DMS153 treated with DMSO at 0.1 percent for 48 hours (cell line): ENCODE data around the gene PALLD.
A peak's percentile ranks its signal among the peaks of the same experiment; 100 is the strongest.
"Not testable (repeated sequence)": the region's sequence is repeated elsewhere in the genome, so short reads cannot be mapped to it uniquely, and the experiment has no call there.

Experiments
- DNase-seq: peaks from one replicate; lab custom pipeline; 2025; ENCODE audit not compliant: unreplicated experiment; lab: John Stamatoyannopoulos, UW

PALLD gene

DNA sequence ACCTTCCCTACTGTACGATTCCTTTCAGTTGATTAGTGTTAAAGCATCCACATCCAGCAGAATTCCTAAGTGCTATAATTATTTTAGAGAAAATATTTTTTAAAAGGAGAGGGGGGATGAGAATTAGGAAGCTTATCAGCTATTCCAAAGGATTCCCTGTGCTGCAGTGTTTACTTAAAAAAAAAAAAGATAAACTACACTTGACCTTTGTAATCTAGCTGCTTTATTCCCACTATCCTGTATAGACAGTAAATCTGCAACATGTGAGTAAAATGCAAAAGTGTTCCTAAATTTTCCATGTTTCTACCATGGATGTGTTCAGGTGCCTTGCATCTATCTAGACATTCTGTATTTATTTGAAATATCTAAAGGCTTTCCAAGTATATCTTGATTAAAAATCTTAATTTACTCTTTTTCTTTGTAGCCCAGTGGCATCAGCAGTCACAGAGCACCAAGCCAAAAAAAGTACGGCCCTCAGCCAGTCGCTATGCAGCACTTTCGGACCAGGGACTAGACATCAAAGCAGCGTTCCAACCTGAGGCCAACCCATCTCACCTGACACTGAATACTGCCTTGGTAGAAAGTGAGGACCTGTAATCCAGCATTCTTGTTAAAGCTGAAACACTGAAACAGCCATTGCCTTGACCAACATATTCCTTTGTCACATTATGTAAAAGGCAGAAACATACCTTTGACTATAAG, 429.1 kb downstream of the PALLD start:
- no peak for DNase-seq

DNA sequence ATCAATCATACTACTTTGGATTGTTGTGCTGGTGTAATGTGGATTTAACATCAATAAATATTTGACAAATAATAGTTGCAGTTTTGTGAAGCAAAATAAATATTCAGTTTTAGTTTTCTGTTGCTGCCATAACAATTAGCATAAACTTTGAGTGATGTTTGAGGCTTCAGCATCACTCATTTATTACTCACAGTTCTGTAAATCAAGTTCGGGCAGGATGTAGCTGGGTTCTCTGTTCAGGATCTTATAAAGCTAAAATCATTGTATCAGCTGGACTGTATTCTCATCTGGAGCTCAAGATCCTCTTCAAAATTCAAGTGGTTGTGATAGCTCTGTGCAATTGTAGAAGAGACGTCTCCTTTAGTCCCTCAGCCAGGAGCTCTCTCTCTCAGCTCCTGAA, 431.5 kb downstream of the PALLD start:
- DNase-seq, result no peak

DNA sequence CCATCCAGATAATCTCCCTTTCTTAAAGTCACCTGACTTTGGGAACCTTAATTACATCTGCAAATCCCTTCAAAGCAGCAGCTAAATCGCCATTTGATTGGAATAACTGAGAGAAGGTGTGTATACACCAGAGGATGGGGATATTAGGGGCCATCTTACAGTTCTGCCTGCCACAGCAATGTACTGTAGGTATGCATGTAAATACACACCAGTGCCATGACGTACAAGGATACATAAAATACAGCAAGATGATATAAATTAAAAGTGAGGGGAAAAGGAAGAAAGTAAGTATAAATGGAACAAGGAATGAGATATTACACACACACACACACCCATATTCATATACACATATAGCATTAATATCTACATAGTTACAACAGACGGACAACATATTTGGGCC, 432.0 kb downstream of the PALLD start:
- DNase-seq, result no peak

DNA sequence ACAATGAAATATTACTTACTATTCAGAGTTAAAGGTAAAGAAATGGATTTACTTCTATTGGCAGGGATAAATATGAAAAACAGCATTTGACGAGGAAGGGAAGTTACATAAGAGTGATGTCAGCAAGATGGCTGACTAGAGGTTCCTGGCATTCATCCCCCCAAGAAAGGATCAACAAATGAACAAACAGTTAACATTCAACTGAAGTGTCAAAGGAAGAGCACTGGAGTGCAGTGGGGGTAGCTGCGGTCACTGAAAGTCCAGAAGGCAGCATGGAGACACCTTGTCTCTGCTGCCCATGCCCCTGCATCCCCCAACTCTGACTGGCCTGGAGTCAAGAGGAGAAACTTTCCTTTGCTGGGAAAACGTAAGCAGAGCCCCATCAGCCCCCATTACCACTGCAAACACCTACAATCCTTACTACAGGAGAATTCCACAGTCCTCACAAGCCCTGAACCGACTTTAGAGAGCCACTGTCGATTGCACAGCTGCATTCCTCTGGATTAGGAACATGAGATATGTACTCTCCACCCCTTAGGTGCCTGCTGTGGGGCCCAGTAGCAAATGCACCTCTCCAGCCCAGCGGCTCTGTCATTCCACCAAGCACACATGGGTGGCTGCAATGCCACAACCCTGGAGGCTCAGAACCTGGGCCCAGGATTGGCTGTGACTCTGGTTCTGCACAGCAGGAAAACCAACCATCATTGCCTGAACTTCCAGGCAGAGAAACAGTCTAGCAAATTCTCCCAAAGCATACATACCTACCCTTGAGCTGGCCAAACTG, 433.8 kb downstream of the PALLD start:
- DNase-seq, result no peak

DNA sequence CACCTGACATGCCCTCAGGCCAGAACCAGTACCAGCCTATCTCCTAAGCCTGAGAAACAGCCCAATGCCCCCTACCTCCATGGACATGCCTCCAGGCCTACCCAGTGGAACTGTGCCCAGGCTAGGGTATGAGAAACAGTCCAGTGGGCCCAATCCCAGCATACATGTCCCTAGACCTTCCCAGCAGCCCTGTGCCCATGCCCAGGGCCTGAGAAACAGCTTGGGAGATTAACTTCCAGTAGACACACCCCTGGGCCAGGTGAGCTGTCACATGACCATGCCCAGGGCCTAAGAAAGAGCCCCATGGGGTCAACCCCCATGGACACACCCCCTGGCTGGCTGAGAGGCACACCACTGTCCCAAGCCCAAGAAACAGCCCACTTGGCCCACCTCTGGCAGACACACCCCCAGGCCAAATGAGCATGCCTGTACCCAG, 434.4 kb downstream of the PALLD start:
- DNase-seq, result no peak

DNA sequence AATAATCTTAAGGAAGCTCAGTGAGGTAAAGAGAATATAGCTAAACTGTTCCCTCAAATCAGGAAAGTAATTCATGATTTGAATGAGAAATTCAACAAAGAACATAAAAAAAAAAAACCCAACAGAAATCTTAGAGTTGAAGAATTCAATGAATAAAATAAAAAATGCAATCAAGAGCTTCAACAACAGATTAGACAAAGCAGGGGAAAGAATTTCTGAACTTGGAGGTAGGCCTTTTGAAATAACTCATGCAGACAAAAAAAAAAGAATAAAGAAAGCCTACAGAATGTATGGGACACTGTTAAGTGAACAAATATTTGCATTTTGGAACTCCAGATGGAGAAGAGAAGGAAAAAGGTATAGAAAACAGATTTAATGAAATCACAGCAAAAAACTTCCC, 435.3 kb downstream of the PALLD start:
- no peak for DNase-seq

DNA sequence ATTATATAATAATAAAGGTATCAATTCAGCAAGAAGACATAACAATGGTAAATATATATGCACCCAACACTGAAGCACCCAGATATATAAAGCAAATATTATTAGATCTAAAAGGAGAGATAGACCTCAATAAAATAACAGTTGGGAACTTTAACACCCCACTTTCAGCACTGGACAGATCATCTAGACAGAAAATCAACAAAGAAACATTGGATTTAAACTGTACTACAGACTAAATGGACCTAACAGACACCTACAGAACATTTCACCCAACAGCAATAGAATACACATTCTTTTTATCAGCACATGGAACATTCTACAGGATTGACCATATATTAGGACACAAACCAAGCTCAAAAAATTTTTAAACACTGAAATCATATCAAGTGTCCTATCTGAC, 436.6 kb downstream of the PALLD start:
- no peak for DNase-seq

DNA sequence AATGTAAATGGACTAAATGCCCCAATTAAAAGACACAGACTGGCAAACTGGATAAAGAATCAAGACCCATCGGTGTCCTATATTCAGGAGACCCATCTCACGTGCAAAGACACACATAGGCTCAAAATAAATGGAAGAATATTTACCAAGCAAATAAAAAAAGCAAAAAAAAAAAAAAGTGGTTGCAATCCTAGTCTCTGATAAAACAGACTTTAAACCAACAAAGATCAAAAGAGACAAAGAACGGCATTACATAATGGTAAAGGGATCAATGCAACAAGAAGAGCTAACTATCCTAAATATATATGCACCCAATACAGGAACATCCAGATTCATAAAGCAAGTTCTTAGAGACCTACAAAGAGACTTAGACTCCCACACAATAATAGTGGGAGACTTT, 440.6 kb downstream of the PALLD start:
- not testable (repeated sequence) for DNase-seq

DNA sequence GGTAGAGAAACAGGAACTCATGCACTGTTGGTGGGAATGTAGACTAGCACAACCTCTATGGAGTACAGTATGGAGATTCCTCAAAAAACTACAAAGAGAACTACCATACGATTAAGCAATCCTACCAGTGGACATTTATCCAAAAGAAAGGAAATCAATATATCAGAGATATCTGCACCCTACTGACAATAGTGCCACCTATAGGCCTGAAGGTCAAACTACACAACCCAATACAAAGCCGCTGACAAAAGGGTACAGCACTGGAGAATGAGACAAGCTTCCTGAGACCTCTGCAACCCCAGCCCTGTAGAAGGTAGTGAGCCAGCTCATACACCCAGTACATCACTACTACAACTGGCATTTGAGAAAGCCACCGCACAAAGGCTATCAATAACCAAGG, 446.1 kb downstream of the PALLD start:
- no peak for DNase-seq

DNA sequence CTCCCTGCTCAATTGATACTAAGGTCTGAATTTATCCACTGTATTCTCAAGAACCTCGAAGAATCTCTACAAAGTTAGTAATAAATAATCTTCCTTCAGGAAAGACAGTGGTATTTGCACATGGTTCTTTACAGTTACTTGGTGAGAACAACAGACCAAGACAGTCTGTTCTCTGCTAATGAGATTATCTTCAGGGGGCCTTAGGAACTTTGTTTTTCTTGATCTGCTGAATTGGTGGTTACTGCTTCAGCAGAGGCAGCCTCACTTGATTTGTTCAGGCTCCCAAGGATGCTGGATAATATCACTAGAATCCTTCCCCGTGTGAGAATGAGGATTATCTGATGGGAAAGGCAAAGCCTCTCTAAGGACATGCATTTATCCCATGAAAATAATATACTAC, 448.4 kb downstream of the PALLD start:
- no peak for DNase-seq

DNA sequence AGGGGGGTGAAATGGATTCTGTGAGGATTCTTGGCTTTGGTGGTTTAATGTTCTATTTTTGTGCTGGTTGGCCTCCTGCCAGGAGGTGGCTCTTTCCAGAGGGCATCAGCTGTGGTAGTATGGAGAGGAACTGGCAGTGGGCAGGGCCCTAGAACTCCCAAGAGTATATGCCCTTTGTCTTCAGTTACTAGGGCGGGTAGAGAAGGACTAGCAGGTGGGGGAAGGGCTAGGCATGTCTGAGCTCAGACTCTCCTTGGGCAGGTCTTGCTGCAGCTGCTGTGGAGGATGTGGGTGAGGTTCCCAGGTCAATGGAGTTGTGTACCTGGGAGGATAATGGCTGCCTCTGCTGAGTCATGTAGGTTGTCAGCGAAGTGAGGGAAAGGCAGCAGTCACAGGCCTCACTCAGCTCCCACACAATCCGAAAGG, 456.0 kb downstream of the PALLD start:
- DNase-seq, result peak; percentile 12

DNA sequence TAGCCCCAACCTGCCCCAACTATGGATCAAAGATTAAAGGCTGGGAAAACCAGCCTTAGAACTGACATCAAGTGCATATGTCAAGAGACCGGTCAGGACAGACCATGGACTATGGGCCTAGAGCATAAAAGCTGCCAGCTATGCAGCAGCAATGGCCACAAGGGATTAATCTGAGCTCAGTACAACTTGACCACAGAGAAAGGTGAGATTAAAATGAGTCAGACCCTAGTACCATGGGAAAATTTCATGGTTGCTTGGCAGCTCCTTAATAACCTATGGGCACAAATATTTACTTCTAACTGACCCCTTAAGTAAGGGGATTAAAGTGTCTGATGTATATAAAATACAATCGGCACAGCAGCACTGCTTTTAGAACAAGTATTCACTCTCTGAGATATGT, 458.8 kb downstream of the PALLD start:
- DNase-seq, result no peak

DNA sequence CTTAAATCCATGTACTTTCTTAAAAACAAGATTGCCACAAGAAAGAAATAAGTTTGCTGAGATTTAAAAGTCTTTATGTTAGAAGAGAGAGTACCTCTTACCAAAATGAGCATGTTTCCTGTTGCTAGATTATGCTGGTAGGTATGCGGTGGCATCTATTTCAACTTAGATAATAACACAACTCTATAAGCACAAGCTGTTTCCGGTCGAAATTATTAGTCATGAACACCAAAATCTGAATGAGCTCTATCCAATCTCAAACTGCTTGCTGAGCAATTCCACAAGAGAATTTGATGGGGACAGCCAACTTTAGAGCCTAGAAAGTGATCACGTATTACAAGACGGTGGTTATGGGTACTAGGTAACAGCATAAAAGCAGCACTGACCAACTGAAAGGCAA, 463.9 kb downstream of the PALLD start:
- no peak for DNase-seq

DNA sequence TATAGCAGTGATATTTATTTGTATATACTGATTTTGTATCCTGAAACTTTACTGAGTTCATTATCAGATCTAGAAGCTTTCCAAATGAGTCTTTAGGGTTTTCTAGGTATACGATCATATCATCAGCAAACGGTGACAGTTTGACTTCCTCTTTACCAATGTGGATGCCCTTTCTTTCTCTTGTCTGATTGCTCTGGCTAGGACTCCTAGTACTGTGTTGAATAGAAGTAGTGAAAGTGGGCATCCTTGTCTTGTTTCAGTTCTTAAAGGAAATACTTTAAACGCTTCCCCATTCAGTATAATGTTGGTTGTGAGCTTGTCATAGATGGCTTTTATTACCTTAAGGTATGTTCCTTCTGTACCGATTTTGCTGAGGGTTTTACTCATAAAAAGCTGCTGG, 475.7 kb downstream of the PALLD start:
- no peak for DNase-seq
